ENCODE measurements around the gene CPA5. TPM values are rescaled to one million over a fixed set of nuclear protein-coding genes. Genes with fewer than 3 reads are reported as not detected.

Gene CPA5
- total RNA-seq, 2 donors from 2014 or later: not detected

DNA sequence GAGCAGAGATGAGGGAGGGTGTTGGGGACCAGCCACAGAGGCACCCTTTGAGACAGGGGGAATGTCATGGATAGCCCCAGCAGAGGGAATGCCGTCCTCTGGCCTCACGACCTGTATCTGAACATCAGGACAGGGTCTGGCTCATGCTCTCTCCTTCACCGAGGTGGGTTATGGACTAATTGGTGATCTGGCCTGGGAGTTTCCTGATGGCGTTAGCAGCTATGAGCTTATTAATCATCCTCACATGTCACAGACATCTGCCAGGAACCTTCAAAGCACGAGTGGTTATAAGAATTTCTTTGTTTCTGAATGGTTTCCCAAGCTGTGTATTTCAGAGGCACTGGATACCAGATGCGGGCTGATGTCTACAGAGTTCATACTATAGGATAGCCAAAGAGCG lies 44.8 kb upstream of the CPA5 start:
- Histone ChIP-seq H3K27ac (no peak overlapping the region), H3K27me3 (no peaks in the 10 kb centered on the region), H3K9me3 (no peaks in the 10 kb centered on the region), H3K36me3 (replicated peaks in 1 of 2; ENCODE audit: insufficient read depth in 1 of 2, low read depth in 2 of 2) (no peaks in the 10 kb centered on the region), H3K4me3 (no peak overlapping the region), H3K4me1 (peaks cover 8% of the 10 kb centered on the region)
- no peak for TF ChIP-seq POLR2A (IDR thresholded peaks at IDR 0.05)
- TF ChIP-seq, protein P1, sequence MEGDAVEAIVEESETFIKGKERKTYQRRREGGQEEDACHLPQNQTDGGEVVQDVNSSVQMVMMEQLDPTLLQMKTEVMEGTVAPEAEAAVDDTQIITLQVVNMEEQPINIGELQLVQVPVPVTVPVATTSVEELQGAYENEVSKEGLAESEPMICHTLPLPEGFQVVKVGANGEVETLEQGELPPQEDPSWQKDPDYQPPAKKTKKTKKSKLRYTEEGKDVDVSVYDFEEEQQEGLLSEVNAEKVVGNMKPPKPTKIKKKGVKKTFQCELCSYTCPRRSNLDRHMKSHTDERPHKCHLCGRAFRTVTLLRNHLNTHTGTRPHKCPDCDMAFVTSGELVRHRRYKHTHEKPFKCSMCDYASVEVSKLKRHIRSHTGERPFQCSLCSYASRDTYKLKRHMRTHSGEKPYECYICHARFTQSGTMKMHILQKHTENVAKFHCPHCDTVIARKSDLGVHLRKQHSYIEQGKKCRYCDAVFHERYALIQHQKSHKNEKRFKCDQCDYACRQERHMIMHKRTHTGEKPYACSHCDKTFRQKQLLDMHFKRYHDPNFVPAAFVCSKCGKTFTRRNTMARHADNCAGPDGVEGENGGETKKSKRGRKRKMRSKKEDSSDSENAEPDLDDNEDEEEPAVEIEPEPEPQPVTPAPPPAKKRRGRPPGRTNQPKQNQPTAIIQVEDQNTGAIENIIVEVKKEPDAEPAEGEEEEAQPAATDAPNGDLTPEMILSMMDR (IDR thresholded peaks at IDR 0.05): no peak
- intact Hi-C loops (cut with DNase I): loop anchor here (10.0 kb wide), 1 partner anchor 45 kb away; the partner anchor contains the start of gene CPA5
- DNase-seq (no peak), ATAC-seq (no peak)
- WGBS, 2 donors: 62 to 80% methylated on average over 7 of the region's 7 CpGs

DNA sequence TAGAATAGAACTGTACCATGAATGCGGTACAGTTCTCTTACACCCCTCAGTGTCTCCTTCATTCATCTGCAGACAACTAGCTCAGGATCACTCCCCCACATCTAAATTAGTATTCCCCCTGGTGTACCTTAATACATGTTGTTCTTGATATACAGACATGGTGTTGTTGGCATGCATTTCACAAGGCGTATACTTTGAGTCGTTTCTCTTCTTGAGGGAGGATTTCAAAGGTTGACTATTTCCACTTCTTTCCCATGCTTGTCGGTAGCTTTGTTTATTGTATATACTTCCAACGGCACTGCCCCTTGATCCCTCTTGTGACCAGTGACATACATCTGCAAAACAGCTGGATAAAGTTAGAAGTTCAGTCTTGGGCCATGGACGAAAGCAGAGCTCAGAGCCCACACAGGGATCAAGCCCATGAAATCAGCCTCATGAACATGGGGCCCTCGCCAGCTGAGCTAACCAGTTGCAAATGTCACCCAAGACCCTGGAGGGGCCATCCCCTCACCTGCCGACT lies 43.1 kb upstream of the CPA5 start:
- Histone ChIP-seq H3K27ac (no peak overlapping the region), H3K36me3 (replicated peaks in 1 of 2; ENCODE audit: insufficient read depth in 1 of 2, low read depth in 2 of 2) (no peaks in the 10 kb centered on the region), H3K27me3 (no peaks in the 10 kb centered on the region), H3K9me3 (no peaks in the 10 kb centered on the region), H3K4me3 (no peak overlapping the region), H3K4me1 (peaks cover 8% of the 10 kb centered on the region)
- no peak for TF ChIP-seq POLR2A (IDR thresholded peaks at IDR 0.05)
- no peak for ATAC-seq
- 83 to 91% methylated on average over 7 to 8 of the region's 8 CpGs for WGBS, 2 donors
- no peak for DNase-seq
- intact Hi-C loops (cut with DNase I): no loop called here

DNA sequence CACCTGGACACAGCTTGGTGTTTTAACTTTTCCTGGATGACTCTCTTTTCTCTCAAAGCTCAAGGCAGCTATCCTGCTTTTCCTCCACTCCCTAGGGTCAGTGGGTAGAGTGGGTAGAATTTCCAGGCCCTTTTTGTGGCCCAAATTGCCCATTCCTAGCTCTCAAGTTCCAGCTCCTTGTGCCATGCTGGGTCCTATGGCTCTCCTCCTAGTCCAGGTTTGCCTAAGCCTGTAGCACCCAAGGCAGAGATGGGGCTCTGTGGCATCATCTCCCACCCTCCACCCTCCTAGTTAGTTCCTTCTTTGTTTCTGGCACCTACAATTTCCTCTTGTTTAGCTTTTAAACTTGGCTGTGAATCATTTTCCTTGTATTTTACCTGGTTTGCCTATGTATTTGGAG lies 42.0 kb upstream of the CPA5 start:
- H3K36me3 ChIP-seq (replicated peaks in 1 of 2; ENCODE audit: insufficient read depth in 1 of 2, low read depth in 2 of 2): no peaks in the 10 kb centered on the region
- intact Hi-C loops (cut with DNase I): no loop called here

DNA sequence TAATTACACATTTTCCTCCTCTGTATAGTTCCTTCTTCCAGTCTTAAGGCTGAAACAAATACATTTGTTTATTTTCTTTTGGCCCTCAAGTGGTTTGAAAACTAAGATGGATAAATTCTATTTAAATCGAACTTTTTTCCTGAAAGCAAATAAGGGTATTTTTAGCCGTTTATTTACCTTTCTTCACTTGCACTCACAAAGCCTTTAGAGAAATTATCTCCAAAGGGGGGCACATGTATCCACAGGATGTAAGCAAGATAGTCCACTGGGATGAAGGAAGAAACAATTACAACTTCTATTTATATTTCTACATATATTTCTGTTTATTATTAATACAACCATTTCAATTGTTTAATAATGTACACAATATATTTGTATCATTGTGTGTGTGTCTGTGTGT lies 41.5 kb upstream of the CPA5 start:
- no peak for TF ChIP-seq POLR2A (IDR thresholded peaks at IDR 0.05)
- TF ChIP-seq, protein P1 (IDR thresholded peaks at IDR 0.05): no peak
- WGBS, 2 donors: 17 to 21% methylated on average over 2 of the region's 2 CpGs
- H3K4me1 ChIP-seq: peaks cover 8% of the 10 kb centered on the region

More for the DNA sequence above, 42.0 kb upstream of the CPA5 start:
- Histone ChIP-seq H3K27ac (no peak overlapping the region), H3K4me3 (no peak overlapping the region), H3K4me1 (peaks cover 8% of the 10 kb centered on the region), H3K27me3 (no peaks in the 10 kb centered on the region), H3K9me3 (no peaks in the 10 kb centered on the region)
- TF ChIP-seq POLR2A (IDR thresholded peaks at IDR 0.05): no peak
- TF ChIP-seq, protein P1 (IDR thresholded peaks at IDR 0.05): no peak
- DNase-seq (no peak), ATAC-seq (no peak)

DNA sequence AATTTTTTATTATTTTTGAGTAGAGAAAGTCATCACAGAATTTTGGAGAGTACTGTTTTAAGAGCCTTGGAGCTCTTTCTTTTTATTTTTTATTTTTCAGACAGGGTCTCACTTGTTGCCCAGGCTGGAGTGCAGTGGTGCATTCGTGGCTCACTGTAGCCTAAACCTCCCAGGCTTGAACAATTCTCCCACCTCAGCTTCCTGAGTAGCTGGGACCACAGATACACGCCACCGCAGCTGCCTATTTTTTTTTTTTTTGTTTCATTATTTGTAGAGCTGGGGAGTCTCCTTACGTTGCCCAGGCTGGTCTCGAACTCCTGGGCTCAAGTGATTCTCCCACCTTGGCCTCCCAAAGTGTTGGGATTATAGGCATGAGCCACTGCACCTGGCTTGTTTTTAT lies 41.1 kb upstream of the CPA5 start:
- intact Hi-C loops (cut with DNase I): no loop called here
- DNase-seq: no peak
- ATAC-seq: no peak
- H3K27ac ChIP-seq: no peak overlapping the region
- 63 to 73% methylated on average over 5 of the region's 5 CpGs for WGBS, 2 donors
- H3K4me1 ChIP-seq: peaks cover 8% of the 10 kb centered on the region
- H3K36me3 ChIP-seq (replicated peaks in 1 of 2; ENCODE audit: insufficient read depth in 1 of 2, low read depth in 2 of 2): no peaks in the 10 kb centered on the region
- H3K27me3 ChIP-seq: no peaks in the 10 kb centered on the region
- H3K9me3 ChIP-seq: no peaks in the 10 kb centered on the region
- no peak overlapping the region for H3K4me3 ChIP-seq
- TF ChIP-seq POLR2A (IDR thresholded peaks at IDR 0.05): no peak
- TF ChIP-seq, protein P1 (IDR thresholded peaks at IDR 0.05): no peak

More for the DNA sequence above, 41.5 kb upstream of the CPA5 start:
- ATAC-seq: no peak
- Histone ChIP-seq H3K9me3 (no peaks in the 10 kb centered on the region), H3K27me3 (no peaks in the 10 kb centered on the region), H3K4me3 (no peak overlapping the region), H3K36me3 (replicated peaks in 1 of 2; ENCODE audit: insufficient read depth in 1 of 2, low read depth in 2 of 2) (no peaks in the 10 kb centered on the region), H3K27ac (no peak overlapping the region)
- no peak for DNase-seq
- intact Hi-C loops (cut with DNase I): no loop called here

Measured in body of pancreas (tissue), 4 donors.